PC-3 (cell line): ENCODE measurements around the gene NUDT7.

Experiments used
- EZH2phosphoT487 ChIP-seq: fragments of 300-600 bp; sonication (generic); IDR thresholded peaks from 2 replicates; pipeline ENCODE4 v1.6.1; 2018; ENCODE audit warnings: mild to moderate bottlenecking, antibody characterized with exemption, low read length, borderline replicate concordance
- TF ChIP-seq, protein P1 (sequence below): fragments of 300-600 bp; sonication (generic); conservative IDR thresholded peaks from 2 replicates; pipeline ENCODE4 v1.5.1; 2017; ENCODE audit warnings: antibody characterized with exemption, low read depth, mild to moderate bottlenecking, low read length

DNA sequence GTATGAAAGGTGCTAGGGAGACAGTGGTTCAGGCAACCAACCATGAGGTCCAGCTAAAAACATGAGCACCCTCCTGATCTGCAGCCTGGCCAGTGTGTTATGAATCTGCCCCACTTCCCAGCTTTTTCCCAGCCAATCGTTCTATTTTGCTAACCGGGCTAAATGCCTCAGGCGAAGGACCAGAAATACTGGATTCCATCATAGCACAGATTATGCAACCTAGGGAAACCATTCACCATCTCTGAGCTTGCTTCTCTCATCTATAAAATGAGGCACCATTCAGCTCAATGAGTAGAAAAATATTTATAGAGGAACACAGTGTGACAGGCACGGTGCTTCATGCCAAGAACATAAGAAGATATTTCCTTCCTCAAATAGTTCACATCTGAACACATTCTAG lies 45.2 kb upstream of the NUDT7 start:
- TF ChIP-seq EZH2phosphoT487 = no peak
- TF ChIP-seq, protein P1, sequence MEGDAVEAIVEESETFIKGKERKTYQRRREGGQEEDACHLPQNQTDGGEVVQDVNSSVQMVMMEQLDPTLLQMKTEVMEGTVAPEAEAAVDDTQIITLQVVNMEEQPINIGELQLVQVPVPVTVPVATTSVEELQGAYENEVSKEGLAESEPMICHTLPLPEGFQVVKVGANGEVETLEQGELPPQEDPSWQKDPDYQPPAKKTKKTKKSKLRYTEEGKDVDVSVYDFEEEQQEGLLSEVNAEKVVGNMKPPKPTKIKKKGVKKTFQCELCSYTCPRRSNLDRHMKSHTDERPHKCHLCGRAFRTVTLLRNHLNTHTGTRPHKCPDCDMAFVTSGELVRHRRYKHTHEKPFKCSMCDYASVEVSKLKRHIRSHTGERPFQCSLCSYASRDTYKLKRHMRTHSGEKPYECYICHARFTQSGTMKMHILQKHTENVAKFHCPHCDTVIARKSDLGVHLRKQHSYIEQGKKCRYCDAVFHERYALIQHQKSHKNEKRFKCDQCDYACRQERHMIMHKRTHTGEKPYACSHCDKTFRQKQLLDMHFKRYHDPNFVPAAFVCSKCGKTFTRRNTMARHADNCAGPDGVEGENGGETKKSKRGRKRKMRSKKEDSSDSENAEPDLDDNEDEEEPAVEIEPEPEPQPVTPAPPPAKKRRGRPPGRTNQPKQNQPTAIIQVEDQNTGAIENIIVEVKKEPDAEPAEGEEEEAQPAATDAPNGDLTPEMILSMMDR = no peak
